GM12878 (cell line): Measurements from ENCODE around the gene DDX5. TPM values are rescaled to one million over a fixed set of nuclear protein-coding genes. Genes with fewer than 3 reads are reported as not detected.
A peak's percentile ranks its signal among the peaks of the same experiment; 100 is the strongest.

Source experiments
- BHLHE40 ChIP-seq, 2 experiments: fragments of 450-650 bp in 1 of 2; IDR thresholded peaks; 2 replicates each; pipeline ENCODE4 v1.6.1; 2011 to 2017; ENCODE audit warnings: low read depth in 2 of 2, borderline replicate concordance in 1 of 2, improper control_type of control experiment in 1 of 2, low read length in 1 of 2, mild to moderate bottlenecking in 1 of 2
- CHD4 ChIP-seq: fragments of 200-600 bp; sonication (generic); IDR thresholded peaks from 2 replicates; pipeline ENCODE4 v1.6.1; 2016; ENCODE audit warnings: mild to moderate bottlenecking
- CREM ChIP-seq: IDR thresholded peaks from 2 replicates; pipeline ENCODE4 v1.6.1; 2014; ENCODE audit warnings: antibody characterized with exemption, low read depth
- DPF2 ChIP-seq: fragments of 450-650 bp; IDR thresholded peaks from 2 replicates; pipeline ENCODE4 v1.6.1; 2017; ENCODE audit warnings: mild to moderate bottlenecking
- LARP7 ChIP-seq: fragments of 450-650 bp; IDR thresholded peaks from 2 replicates; pipeline ENCODE4 v1.6.1; 2017; ENCODE audit warnings: mild to moderate bottlenecking
- MYB ChIP-seq: fragments of 150-350 bp; IDR thresholded peaks from 2 replicates; pipeline ENCODE4 v1.6.1; 2014; ENCODE audit warnings: mild to moderate bottlenecking, low read depth, low read length, borderline replicate concordance
- NFIC ChIP-seq: IDR thresholded peaks from 2 replicates; pipeline ENCODE4 v1.6.1; 2012; ENCODE audit warnings: low read depth, mild to moderate bottlenecking, inconsistent platforms, low read length, moderate library complexity
- NR2C2 ChIP-seq: IDR thresholded peaks from 2 replicates; pipeline ENCODE4 v1.6.1; 2011; ENCODE audit warnings: borderline replicate concordance, low read depth; ENCODE audit not compliant: control insufficient read depth, insufficient read length
- POLR2A ChIP-seq: IDR thresholded peaks from 2 replicates; pipeline ENCODE4 v1.6.1; 2011; ENCODE audit warnings: low read depth, mild to moderate bottlenecking, low read length
- POLR2AphosphoS2 ChIP-seq: IDR thresholded peaks from 2 replicates; pipeline ENCODE4 v1.6.1; 2011; ENCODE audit warnings: low read depth, mild to moderate bottlenecking, low read length, improper control_type of control experiment, moderate library complexity
- POU2F2 ChIP-seq: IDR thresholded peaks from 3 replicates; pipeline ENCODE4 v1.6.1; 2011; ENCODE audit warnings: low read depth, mild to moderate bottlenecking, low read length, borderline replicate concordance
- RELB ChIP-seq: fragments of 450-650 bp; IDR thresholded peaks from 2 replicates; pipeline ENCODE4 v1.6.1; 2017; ENCODE audit warnings: low read depth, mild to moderate bottlenecking, moderate library complexity
- SMAD1 ChIP-seq: fragments of 450-650 bp; IDR thresholded peaks from 2 replicates; pipeline ENCODE4 v1.6.1; 2018; ENCODE audit warnings: mild to moderate bottlenecking, low read depth; ENCODE audit not compliant: partially characterized antibody
- SMARCA5 ChIP-seq: fragments of 450-650 bp; IDR thresholded peaks from 2 replicates; pipeline ENCODE4 v1.6.1; 2017; ENCODE audit warnings: mild to moderate bottlenecking
- SPI1 ChIP-seq: IDR thresholded peaks from 2 replicates; pipeline ENCODE4 v1.6.1; 2011; ENCODE audit warnings: low read depth, mild to moderate bottlenecking, low read length, moderate library complexity, borderline replicate concordance; ENCODE audit not compliant: insufficient read depth
- STAT1 ChIP-seq: fragments of 450-650 bp; conservative IDR thresholded peaks from 2 replicates; pipeline ENCODE4 v1.6.1; 2014; ENCODE audit warnings: antibody characterized with exemption, mild to moderate bottlenecking
- TAF1 ChIP-seq: IDR thresholded peaks from 2 replicates; pipeline ENCODE4 v1.6.1; 2011; ENCODE audit warnings: mild to moderate bottlenecking, low read depth, low read length, borderline replicate concordance
- WRNIP1 ChIP-seq: IDR thresholded peaks from 2 replicates; pipeline ENCODE4 v1.6.1; 2011; ENCODE audit warnings: low read depth, low read length, improper control_type of control experiment, borderline replicate concordance
- YY1 ChIP-seq: IDR thresholded peaks from 2 replicates; pipeline ENCODE4 v1.6.1; 2011; ENCODE audit warnings: low read depth, mild to moderate bottlenecking, low read length
- polyA plus RNA-seq, 11 experiments: library from polyadenylated mRNA; depleted of rRNA in 4 of 11; unstranded in 6 of 11; stranded (reverse) in 5 of 11; fragments of >200 nt; fragmentation: Nextera tagmentation in 4 of 11; fragmentation: Illumina TruSeq in 1 of 11; extraction: Ambion mirVana in 4 of 11; extraction: Trizol in 1 of 11; gene quantifications; 1 replicate in 1 of 11; 2 replicates in 10 of 11; pipeline versions ENCODE4 v1.2.1 to v1.2.3, GENCODE V29; 2011 to 2016; ENCODE audit warnings: inconsistent platforms in 2 of 11, missing spikeins in 2 of 11, low read depth in 1 of 11
- total RNA-seq, 4 experiments: library from RNA; depleted of rRNA in 3 of 4; stranded (reverse); fragments of >200 nt in 3 of 4; fragmentation: Illumina TruSeq in 1 of 4; extraction: Trizol in 1 of 4; gene quantifications; 2 replicates each; pipeline versions ENCODE4 v1.2.1 to v1.2.3, GENCODE V29; 2013 to 2021
- TF ChIP-seq, protein P1 (sequence below): fragments of 450-650 bp; IDR thresholded peaks from 2 replicates; pipeline ENCODE4 v1.6.1; 2016; ENCODE audit warnings: mild to moderate bottlenecking
- TF ChIP-seq, protein P2 (sequence below): fragments of 450-650 bp; IDR thresholded peaks from 2 replicates; pipeline ENCODE4 v1.6.1; 2017; ENCODE audit warnings: mild to moderate bottlenecking
- TF ChIP-seq, protein P3 (sequence below): fragments of 450-650 bp; formaldehyde crosslinking; IDR thresholded peaks from 2 replicates; pipeline ENCODE4 v1.4.0; 2020; ENCODE audit warnings: mild to moderate bottlenecking, moderate library complexity

The DDX5 gene
- total and polyA plus RNA-seq, 10 of the 15 experiments (the other 5 are each of a cell fraction or from before 2014, with no cell fraction given) = 257 to 1,423 (median 719) TPM

DNA sequence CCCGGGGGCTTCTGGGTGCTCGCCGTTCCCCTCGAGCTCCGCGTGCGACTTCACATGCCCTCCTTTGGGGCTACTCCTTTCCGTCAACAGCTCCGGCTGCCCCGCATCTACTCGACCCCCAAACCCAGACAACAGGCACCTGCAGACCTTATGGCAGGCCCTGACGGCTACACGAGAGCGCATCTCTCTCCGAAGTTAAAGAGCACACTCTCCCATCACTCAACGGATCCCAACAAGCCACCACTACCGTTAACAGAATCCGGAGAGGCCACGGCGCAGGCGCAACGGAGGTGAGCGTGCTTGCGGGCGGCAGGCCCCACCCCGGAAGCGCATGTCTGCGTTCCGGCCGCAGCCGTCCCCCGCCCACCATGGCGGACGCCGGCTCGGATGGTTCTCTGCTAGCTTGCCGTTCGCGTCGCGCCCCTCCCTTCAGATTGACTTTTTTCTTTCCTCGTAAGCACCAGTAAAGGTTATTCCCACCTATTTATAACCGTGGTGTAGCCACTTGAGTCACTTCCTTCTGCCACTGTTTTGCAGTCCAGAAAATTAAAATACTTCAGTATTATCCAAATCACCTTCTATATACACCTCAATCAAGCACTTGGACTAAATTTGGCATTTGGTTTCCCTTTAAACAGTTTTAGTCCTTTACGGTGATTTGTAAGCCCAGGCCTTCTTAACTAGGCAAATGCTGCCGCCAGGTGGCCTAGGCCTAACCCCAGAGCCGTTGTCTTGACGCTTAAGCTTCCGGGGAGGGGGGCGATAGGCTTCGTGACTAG is 9.1 kb downstream of the DDX5 start, which contains the start of gene POLG2 (continued):
- TF ChIP-seq, protein P1, sequence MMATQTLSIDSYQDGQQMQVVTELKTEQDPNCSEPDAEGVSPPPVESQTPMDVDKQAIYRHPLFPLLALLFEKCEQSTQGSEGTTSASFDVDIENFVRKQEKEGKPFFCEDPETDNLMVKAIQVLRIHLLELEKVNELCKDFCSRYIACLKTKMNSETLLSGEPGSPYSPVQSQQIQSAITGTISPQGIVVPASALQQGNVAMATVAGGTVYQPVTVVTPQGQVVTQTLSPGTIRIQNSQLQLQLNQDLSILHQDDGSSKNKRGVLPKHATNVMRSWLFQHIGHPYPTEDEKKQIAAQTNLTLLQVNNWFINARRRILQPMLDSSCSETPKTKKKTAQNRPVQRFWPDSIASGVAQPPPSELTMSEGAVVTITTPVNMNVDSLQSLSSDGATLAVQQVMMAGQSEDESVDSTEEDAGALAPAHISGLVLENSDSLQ = peak; percentile 91
- TF ChIP-seq WRNIP1 = no peak
- no peak; the same call in 1 of the 2 replicates for TF ChIP-seq CREM
- TF ChIP-seq SMAD1 = no peak
- TF ChIP-seq BHLHE40 (IDR thresholded peaks at IDR 0.05; ENCODE audit: borderline replicate concordance in 1 of 2, low read depth in 2 of 2, low read length in 1 of 2) = peak; percentile 87 to 93
- TF ChIP-seq RELB = peak; percentile 61; the same call in 1 of the 2 replicates
- TF ChIP-seq NR2C2 = no peak
- TF ChIP-seq MYB = peak; percentile 30; the same call in 1 of the 2 replicates
- TF ChIP-seq LARP7 = peak; percentile 33; the same call in 1 of the 2 replicates
- peak; percentile 95 for TF ChIP-seq POLR2A
- TF ChIP-seq SMARCA5 = no peak; the same call in 1 of the 2 replicates
- TF ChIP-seq DPF2 = no peak; the same call in 1 of the 2 replicates
- TF ChIP-seq, protein P2, sequence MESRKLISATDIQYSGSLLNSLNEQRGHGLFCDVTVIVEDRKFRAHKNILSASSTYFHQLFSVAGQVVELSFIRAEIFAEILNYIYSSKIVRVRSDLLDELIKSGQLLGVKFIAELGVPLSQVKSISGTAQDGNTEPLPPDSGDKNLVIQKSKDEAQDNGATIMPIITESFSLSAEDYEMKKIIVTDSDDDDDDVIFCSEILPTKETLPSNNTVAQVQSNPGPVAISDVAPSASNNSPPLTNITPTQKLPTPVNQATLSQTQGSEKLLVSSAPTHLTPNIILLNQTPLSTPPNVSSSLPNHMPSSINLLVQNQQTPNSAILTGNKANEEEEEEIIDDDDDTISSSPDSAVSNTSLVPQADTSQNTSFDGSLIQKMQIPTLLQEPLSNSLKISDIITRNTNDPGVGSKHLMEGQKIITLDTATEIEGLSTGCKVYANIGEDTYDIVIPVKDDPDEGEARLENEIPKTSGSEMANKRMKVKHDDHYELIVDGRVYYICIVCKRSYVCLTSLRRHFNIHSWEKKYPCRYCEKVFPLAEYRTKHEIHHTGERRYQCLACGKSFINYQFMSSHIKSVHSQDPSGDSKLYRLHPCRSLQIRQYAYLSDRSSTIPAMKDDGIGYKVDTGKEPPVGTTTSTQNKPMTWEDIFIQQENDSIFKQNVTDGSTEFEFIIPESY = no peak
- no peak for TF ChIP-seq SPI1
- TF ChIP-seq YY1 = peak; percentile 93
- TF ChIP-seq, protein P3, sequence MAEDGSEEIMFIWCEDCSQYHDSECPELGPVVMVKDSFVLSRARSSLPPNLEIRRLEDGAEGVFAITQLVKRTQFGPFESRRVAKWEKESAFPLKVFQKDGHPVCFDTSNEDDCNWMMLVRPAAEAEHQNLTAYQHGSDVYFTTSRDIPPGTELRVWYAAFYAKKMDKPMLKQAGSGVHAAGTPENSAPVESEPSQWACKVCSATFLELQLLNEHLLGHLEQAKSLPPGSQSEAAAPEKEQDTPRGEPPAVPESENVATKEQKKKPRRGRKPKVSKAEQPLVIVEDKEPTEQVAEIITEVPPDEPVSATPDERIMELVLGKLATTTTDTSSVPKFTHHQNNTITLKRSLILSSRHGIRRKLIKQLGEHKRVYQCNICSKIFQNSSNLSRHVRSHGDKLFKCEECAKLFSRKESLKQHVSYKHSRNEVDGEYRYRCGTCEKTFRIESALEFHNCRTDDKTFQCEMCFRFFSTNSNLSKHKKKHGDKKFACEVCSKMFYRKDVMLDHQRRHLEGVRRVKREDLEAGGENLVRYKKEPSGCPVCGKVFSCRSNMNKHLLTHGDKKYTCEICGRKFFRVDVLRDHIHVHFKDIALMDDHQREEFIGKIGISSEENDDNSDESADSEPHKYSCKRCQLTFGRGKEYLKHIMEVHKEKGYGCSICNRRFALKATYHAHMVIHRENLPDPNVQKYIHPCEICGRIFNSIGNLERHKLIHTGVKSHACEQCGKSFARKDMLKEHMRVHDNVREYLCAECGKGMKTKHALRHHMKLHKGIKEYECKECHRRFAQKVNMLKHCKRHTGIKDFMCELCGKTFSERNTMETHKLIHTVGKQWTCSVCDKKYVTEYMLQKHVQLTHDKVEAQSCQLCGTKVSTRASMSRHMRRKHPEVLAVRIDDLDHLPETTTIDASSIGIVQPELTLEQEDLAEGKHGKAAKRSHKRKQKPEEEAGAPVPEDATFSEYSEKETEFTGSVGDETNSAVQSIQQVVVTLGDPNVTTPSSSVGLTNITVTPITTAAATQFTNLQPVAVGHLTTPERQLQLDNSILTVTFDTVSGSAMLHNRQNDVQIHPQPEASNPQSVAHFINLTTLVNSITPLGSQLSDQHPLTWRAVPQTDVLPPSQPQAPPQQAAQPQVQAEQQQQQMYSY (CRISPR knock-in tag) = no peak
- TF ChIP-seq STAT1 = no peak
- no peak for TF ChIP-seq CHD4
- peak; percentile 70; the same call in 1 of the 2 replicates for TF ChIP-seq NFIC
- peak; percentile 97 for TF ChIP-seq POLR2AphosphoS2
- no peak for TF ChIP-seq TAF1
- peak; percentile 52 for TF ChIP-seq POU2F2
